Fibroblast of lung (primary cell): ENCODE results near the gene TTLL4. TPM values are rescaled to one million over a fixed set of nuclear protein-coding genes. Genes with fewer than 3 reads are reported as not detected.

Experiments
- DNase-seq, 2 donors: peaks; one replicate each; pipeline versions ENCODE4 v3.0.0 to v3.0.0-alpha.2; 2010; ENCODE audit warnings: low read depth in 2 of 2
- H2AFZ ChIP-seq: 2 replicates; pipeline ENCODE4 v1.5.1; 2012; ENCODE audit warnings: low read length, control low read depth, inconsistent platforms
- H3K27ac ChIP-seq: 2 replicates; pipeline ENCODE4 v1.5.1; 2011; ENCODE audit warnings: low read length, control low read depth; ENCODE audit not compliant: insufficient read depth
- H3K27me3 ChIP-seq: 2 replicates; pipeline ENCODE4 v1.5.1; 2011; ENCODE audit warnings: mild to moderate bottlenecking, low read length; ENCODE audit not compliant: control insufficient read depth, insufficient read depth
- H3K36me3 ChIP-seq: 2 replicates; pipeline ENCODE4 v1.5.1; 2011; ENCODE audit warnings: low read length; ENCODE audit not compliant: control insufficient read depth, insufficient read depth
- H3K4me1 ChIP-seq: 2 replicates; pipeline ENCODE4 v1.5.1; 2011; ENCODE audit warnings: low read length; ENCODE audit not compliant: control insufficient read depth, insufficient read depth; ENCODE audit errors: extremely low read depth
- H3K4me2 ChIP-seq: 2 replicates; pipeline ENCODE4 v1.5.1; 2011; ENCODE audit warnings: low read length, control low read depth; ENCODE audit not compliant: insufficient read depth; ENCODE audit errors: extremely low read depth
- H3K4me3 ChIP-seq, 4 experiments: fragments of 200-600 bp in 1 of 4; sonication (generic) in 1 of 4; replicated peaks in 1 of 4; 2 replicates each; pipeline ENCODE4 v1.5.1; 2011 to 2016; ENCODE audit warnings: low read length in 4 of 4, low read depth in 3 of 4, mild to moderate bottlenecking in 3 of 4, control low read depth in 2 of 4, inconsistent platforms in 1 of 4, mixed read lengths in 1 of 4; ENCODE audit not compliant: insufficient read depth in 1 of 4; ENCODE audit errors: control extremely low read depth in 1 of 4
- H3K79me2 ChIP-seq: 2 replicates; pipeline ENCODE4 v1.5.1; 2012; ENCODE audit warnings: mild to moderate bottlenecking, low read length, inconsistent platforms; ENCODE audit not compliant: control insufficient read depth, insufficient read depth
- H3K9ac ChIP-seq: 2 replicates; pipeline ENCODE4 v1.5.1; 2011; ENCODE audit warnings: mild to moderate bottlenecking, low read length, control low read depth; ENCODE audit not compliant: insufficient read depth
- H3K9me3 ChIP-seq: 2 replicates; pipeline ENCODE4 v1.5.1; 2012; ENCODE audit warnings: low read depth, low read length; ENCODE audit not compliant: control insufficient read depth, insufficient read depth
- H4K20me1 ChIP-seq: 2 replicates; pipeline ENCODE4 v1.5.1; 2011; ENCODE audit warnings: low read length; ENCODE audit not compliant: control insufficient read depth, insufficient read depth; ENCODE audit errors: extremely low read depth
- EZH2 ChIP-seq: IDR thresholded peaks from 2 replicates; pipeline ENCODE4 v1.5.1; 2012; ENCODE audit warnings: low read length, control low read depth, mild to moderate bottlenecking; ENCODE audit errors: missing control alignments
- polyA plus RNA-seq, 2 donors: library from polyadenylated mRNA; depleted of rRNA in 1 of 2; stranded (reverse) in 1 of 2; unstranded in 1 of 2; fragments of >200 nt; gene quantifications; 2 replicates each; pipeline ENCODE4 v1.2.1, GENCODE V29; 2011 to 2012; ENCODE audit warnings: missing spikeins in 1 of 2
- total RNA-seq: library from RNA; depleted of rRNA; stranded (reverse); fragments of >200 nt; gene quantifications from 2 replicates; pipeline ENCODE4 v1.2.1, GENCODE V29; 2014
- TF ChIP-seq, protein P1 (sequence below), 2 donors: IDR thresholded peaks in 1 of 2; conservative IDR thresholded peaks in 1 of 2; 1 replicate in 1 of 2; 2 replicates in 1 of 2; pipeline ENCODE4 v1.5.1; 2011 to 2012; ENCODE audit warnings: low read length in 2 of 2, control low read depth in 1 of 2, inconsistent platforms in 1 of 2, low read depth in 1 of 2, mild to moderate bottlenecking in 1 of 2

TTLL4 gene
- total and polyA plus RNA-seq, 2 donors (not counting 1 experiment from before 2014, with no cell fraction given), result 6.1 to 9.4 TPM

DNA sequence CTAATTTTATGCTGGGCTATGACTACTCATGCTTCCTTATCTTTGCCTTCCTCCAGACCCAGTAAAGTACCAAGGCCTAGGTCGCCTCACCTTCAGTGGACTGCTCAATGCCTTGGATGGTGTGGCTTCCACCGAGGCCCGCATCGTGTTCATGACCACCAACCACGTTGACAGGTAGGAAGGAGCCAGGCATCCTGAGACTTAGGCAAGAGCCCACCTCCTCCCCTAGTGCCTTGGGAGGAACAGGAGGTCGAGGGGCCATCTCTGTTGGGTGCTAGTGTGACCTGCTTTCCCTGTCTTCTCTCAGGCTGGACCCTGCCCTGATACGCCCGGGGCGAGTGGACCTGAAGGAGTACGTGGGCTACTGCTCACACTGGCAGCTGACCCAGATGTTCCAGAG is 47.8 kb upstream of the TTLL4 start:
- no peaks in the 10 kb centered on the region for H3K27me3 ChIP-seq
- H3K27ac ChIP-seq, result no peak overlapping the region
- H3K4me1 ChIP-seq, result no peaks in the 10 kb centered on the region
- TF ChIP-seq EZH2, result no peak
- TF ChIP-seq, protein P1, sequence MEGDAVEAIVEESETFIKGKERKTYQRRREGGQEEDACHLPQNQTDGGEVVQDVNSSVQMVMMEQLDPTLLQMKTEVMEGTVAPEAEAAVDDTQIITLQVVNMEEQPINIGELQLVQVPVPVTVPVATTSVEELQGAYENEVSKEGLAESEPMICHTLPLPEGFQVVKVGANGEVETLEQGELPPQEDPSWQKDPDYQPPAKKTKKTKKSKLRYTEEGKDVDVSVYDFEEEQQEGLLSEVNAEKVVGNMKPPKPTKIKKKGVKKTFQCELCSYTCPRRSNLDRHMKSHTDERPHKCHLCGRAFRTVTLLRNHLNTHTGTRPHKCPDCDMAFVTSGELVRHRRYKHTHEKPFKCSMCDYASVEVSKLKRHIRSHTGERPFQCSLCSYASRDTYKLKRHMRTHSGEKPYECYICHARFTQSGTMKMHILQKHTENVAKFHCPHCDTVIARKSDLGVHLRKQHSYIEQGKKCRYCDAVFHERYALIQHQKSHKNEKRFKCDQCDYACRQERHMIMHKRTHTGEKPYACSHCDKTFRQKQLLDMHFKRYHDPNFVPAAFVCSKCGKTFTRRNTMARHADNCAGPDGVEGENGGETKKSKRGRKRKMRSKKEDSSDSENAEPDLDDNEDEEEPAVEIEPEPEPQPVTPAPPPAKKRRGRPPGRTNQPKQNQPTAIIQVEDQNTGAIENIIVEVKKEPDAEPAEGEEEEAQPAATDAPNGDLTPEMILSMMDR (conservative IDR thresholded peaks at IDR 0.05 in 1 of 2, IDR thresholded peaks at IDR 0.05 in 1 of 2; ENCODE audit: low read depth in 1 of 2, low read length in 2 of 2), result no peak
- H3K4me2 ChIP-seq, result no peak overlapping the region
- no peak for DNase-seq
- peaks cover 32% of the 10 kb centered on the region for H3K36me3 ChIP-seq
- H2AFZ ChIP-seq, result no peak overlapping the region
- H4K20me1 ChIP-seq, result no peaks in the 10 kb centered on the region
- H3K9me3 ChIP-seq, result no peaks in the 10 kb centered on the region
- H3K4me3 ChIP-seq, result no peak overlapping the region
- H3K79me2 ChIP-seq, result peaks cover 15% of the 10 kb centered on the region
- no peak overlapping the region for H3K9ac ChIP-seq

DNA sequence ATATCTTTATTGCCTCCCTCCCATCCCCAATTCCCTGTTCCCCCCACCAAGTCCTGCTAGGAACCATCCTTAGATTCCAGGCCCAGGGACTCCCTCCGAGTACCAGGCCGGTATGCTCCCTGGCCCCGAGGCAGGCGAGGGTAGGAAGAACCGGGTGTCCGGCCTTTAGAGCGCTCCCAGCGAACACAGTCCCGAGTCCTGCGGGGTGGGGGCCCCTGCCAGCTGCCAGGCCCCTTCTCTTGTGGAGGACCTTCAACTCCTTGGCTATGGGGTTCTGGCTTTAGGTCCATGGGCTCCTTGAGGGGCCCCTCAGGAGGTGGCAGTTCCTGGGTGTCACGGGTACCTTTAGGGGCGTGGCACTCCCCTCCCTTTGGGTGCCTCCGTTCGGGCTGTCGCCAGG is 46.7 kb upstream of the TTLL4 start:
- H4K20me1 ChIP-seq, result no peaks in the 10 kb centered on the region
- H3K4me2 ChIP-seq, result no peak overlapping the region
- H3K79me2 ChIP-seq, result peaks cover 8% of the 10 kb centered on the region
- TF ChIP-seq, protein P1 (conservative IDR thresholded peaks at IDR 0.05 in 1 of 2, IDR thresholded peaks at IDR 0.05 in 1 of 2; ENCODE audit: low read depth in 1 of 2, low read length in 2 of 2), result no peak
- TF ChIP-seq EZH2, result no peak
- H3K9ac ChIP-seq, result no peak overlapping the region
- H3K4me1 ChIP-seq, result no peaks in the 10 kb centered on the region
- no peak overlapping the region for H3K27ac ChIP-seq
- no peak for DNase-seq
- no peaks in the 10 kb centered on the region for H3K9me3 ChIP-seq
- H3K27me3 ChIP-seq, result no peaks in the 10 kb centered on the region
- H3K36me3 ChIP-seq, result peaks cover 38% of the 10 kb centered on the region
- H2AFZ ChIP-seq, result no peak overlapping the region
- H3K4me3 ChIP-seq, result no peak overlapping the region

DNA sequence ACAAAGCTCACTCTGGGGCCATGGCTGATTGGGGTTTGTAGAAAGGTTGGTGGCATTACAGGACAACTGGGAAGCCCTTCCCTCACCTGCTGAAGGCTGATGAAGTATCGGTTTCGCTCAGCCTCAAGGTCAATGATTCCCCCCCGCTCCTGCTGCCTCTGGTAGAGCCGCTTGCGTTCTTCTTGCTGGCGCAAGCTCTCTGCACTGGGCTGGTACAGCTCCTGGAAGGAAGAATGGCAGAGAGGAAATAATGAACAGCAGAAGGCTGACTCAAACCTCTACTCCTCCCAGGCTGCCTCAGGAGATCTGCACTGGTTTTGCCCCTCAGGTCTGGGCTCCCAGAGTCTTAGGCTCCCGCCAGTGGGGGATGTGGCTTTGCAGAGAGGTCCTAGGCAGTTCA is 46.0 kb upstream of the TTLL4 start:
- peaks cover 41% of the 10 kb centered on the region for H3K36me3 ChIP-seq
- no peaks in the 10 kb centered on the region for H3K27me3 ChIP-seq
- H3K9me3 ChIP-seq, result no peaks in the 10 kb centered on the region
- no peak overlapping the region for H3K9ac ChIP-seq
- no peak for DNase-seq
- H4K20me1 ChIP-seq, result no peaks in the 10 kb centered on the region
- no peaks in the 10 kb centered on the region for H3K4me1 ChIP-seq
- no peak overlapping the region for H2AFZ ChIP-seq
- no peak for TF ChIP-seq EZH2
- TF ChIP-seq, protein P1 (conservative IDR thresholded peaks at IDR 0.05 in 1 of 2, IDR thresholded peaks at IDR 0.05 in 1 of 2; ENCODE audit: low read depth in 1 of 2, low read length in 2 of 2), result no peak
- H3K4me2 ChIP-seq, result no peak overlapping the region
- no peak overlapping the region for H3K4me3 ChIP-seq
- H3K27ac ChIP-seq, result no peak overlapping the region
- peaks cover 14% of the 10 kb centered on the region for H3K79me2 ChIP-seq
